Heart left ventricle (tissue), 13 donors: Measurements from ENCODE around the gene XCL2.

Experiments
- CTCF ChIP-seq, 12 donors: fragments of 200-600 bp; sonication (generic) in 4 of 12; IDR thresholded peaks; one replicate each; pipeline versions ENCODE4 v1.5.0 to v1.8.0; 2018 to 2022; ENCODE audit warnings: antibody characterized with exemption in 12 of 12, mild to moderate bottlenecking in 5 of 12
- POLR2A ChIP-seq, 2 donors: fragments of 450-650 bp; IDR thresholded peaks; one replicate each; pipeline ENCODE4 v1.6.1; 2017; ENCODE audit warnings: antibody characterized with exemption in 2 of 2, mild to moderate bottlenecking in 2 of 2, moderate library complexity in 2 of 2
- donor health status: ischemic (EF 13 %, LVEDD 7.1; RV severe dilation, severe dysfunction).
- donor health status: DM: no; HTN: yes; CAD: no.
- donor health status: DM: no; HTN: no; CAD: no.
- donor health status: ischemic (EF 25% LVEDD 6.9; RV normal size, moderate dysfunction).
- donor health status: ischemic (EF 25% LVEDD 5.7; RV mildly dilated, moderate dysfunction).
- donor health status: ischemic (EF 35%, LVEDD 5.7; RV mildly dilated, moderate dysfunction).
- donor health status: nonischemic (EF 11% LVEDD 7.7; RV severe dilation, severe dysfunction).
- donor health status: DM: yes; HTN: yes; CAD: no.
- donor health status: PGD.
- donor health status: ischemic (EF 29% LVEDD 5.4; RV normal size, mild dysfunction).
- donor health status: nonischemic (EF 23%, LVEDD 6.1; RV moderate dilation, normal function).

DNA sequence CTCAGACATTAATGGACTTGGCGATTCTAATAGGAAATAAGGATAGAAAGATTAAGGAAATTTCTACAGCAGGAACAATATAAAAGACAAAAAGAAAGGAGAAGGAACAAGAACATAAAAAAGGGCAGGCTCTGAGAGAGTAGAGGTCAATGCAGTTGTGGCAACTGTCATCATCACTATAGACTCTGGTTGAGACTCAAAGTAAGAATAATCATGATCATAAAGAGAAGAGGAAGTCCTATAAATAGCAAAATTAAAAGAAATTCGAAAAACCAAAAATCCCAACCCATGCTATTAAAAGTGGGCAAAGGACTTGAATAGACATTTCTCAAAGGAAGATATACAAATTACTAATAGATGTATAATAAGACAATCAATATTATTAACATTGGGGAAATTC is 18.2 kb upstream of the XCL2 start:
- TF ChIP-seq CTCF (IDR thresholded peaks at IDR 0.05) (no peak), POLR2A (IDR thresholded peaks at IDR 0.05) (no peak)
